Panc1 (cell line): ENCODE results near the gene SPRED3.

Experiments used
- CTCF ChIP-seq: fragments of 450-650 bp; IDR thresholded peaks from 2 replicates; pipeline ENCODE4 v1.5.1; 2017; ENCODE audit warnings: mild to moderate bottlenecking
- POLR2AphosphoS5 ChIP-seq: IDR thresholded peaks from 2 replicates; pipeline ENCODE4 v1.6.1; 2012; ENCODE audit warnings: mild to moderate bottlenecking, low read depth, low read length, moderate library complexity
- TCF7L2 ChIP-seq: IDR thresholded peaks from 2 replicates; pipeline ENCODE4 v1.6.1; 2011; ENCODE audit warnings: mild to moderate bottlenecking, low read depth, low read length, inconsistent platforms
- TF ChIP-seq, protein P1 (sequence below), 2 experiments: IDR thresholded peaks; 2 replicates each; pipeline ENCODE4 v1.6.1; 2011 to 2012; ENCODE audit warnings: low read depth in 2 of 2, control low read depth in 1 of 2, low read length in 1 of 2, mild to moderate bottlenecking in 1 of 2, moderate library complexity in 1 of 2; ENCODE audit not compliant: insufficient read depth in 1 of 2

- TF ChIP-seq, protein P1, sequence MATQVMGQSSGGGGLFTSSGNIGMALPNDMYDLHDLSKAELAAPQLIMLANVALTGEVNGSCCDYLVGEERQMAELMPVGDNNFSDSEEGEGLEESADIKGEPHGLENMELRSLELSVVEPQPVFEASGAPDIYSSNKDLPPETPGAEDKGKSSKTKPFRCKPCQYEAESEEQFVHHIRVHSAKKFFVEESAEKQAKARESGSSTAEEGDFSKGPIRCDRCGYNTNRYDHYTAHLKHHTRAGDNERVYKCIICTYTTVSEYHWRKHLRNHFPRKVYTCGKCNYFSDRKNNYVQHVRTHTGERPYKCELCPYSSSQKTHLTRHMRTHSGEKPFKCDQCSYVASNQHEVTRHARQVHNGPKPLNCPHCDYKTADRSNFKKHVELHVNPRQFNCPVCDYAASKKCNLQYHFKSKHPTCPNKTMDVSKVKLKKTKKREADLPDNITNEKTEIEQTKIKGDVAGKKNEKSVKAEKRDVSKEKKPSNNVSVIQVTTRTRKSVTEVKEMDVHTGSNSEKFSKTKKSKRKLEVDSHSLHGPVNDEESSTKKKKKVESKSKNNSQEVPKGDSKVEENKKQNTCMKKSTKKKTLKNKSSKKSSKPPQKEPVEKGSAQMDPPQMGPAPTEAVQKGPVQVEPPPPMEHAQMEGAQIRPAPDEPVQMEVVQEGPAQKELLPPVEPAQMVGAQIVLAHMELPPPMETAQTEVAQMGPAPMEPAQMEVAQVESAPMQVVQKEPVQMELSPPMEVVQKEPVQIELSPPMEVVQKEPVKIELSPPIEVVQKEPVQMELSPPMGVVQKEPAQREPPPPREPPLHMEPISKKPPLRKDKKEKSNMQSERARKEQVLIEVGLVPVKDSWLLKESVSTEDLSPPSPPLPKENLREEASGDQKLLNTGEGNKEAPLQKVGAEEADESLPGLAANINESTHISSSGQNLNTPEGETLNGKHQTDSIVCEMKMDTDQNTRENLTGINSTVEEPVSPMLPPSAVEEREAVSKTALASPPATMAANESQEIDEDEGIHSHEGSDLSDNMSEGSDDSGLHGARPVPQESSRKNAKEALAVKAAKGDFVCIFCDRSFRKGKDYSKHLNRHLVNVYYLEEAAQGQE (IDR thresholded peaks at IDR 0.05; ENCODE audit: insufficient read depth in 1 of 2, low read depth in 2 of 2, low read length in 1 of 2), result no peak
- no peak for TF ChIP-seq CTCF
- no peak for TF ChIP-seq POLR2AphosphoS5
- no peak for TF ChIP-seq TCF7L2
Measured at GRCh38 chr19:38385804-38386257, 2.7 kb upstream of the SPRED3 start.
